ENCODE results near the gene CISH. TPM values are rescaled to one million over a fixed set of nuclear protein-coding genes. Genes with fewer than 3 reads are reported as not detected.
A peak's percentile ranks its signal among the peaks of the same experiment; 100 is the strongest.

The CISH gene
- total and polyA plus RNA-seq, 2 of the 4 experiments (the other 2 are of a cell fraction): 0.90 to 4.0 TPM

GRCh38 chr3:50570508-50571279 lies 40.9 kb downstream of the CISH start (continued):
- TF ChIP-seq SMC3 (IDR thresholded peaks at IDR 0.05; ENCODE audit: low read depth, low read length): no peak

DNA sequence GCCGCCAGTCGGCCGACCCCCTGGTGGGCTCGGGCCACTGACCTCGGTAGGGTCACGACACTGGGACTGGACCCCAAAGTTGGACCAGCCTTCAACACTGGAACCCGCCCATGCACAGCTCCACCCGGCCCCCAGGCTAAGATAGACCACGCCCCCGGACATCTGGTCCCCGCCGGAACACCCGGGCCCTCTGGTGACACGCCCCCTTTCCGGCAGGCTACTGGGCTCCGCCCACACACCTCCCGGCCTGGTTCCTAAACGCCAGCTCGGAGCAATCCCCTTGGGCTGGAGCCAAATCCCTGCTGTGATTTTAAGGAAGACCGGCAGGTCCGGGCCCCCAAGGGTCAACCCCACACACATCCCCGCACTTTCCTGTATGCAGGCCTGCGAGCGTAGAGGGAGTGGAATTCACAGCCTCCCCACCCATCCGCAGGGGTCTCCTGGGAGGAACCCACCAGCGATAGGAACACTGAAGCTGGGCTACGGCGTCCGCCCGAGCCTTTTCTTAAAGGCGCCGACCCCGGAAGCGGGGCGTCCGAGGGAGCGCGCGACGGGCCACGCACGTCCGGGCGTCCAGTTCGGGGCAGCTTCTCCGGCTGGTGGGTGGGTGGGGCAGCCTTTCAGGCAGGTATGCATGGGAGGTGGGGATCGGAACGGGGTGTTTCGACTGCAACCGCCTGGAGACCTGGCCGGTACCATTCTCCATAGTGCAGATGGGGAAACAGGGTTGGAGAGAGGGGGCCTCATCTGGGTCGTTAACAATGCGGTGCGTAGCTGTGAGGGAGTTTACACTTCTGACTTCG lies 42.4 kb downstream of the CISH start, which contains the start of gene HEMK1:
Gene HEMK1 (plus strand): TSS at position 576 of the 803 bp plus-strand sequence. CDS start 1,583 bp downstream, outside the sequence.
- peaks cover 11% of the 10 kb centered on the region; the same call in 1 of the 2 replicates for H3K36me3 ChIP-seq (ENCODE audit: control insufficient read depth, insufficient read depth, low read length)
- H4K8ac ChIP-seq (ENCODE audit: low read depth in 2 of 2, low read length in 2 of 2): peak within 1 kb of the TSS; percentile 95 to 99
- H3K27me3 ChIP-seq (ENCODE audit: control insufficient read depth, insufficient read depth, low read length): no peaks in the 10 kb centered on the region
- H3K4me1 ChIP-seq (ENCODE audit: control insufficient read depth, insufficient read depth, low read length): peaks cover 5% of the 10 kb centered on the region
- H3K4me2 ChIP-seq (ENCODE audit: low read depth, low read length): peak within 1 kb of the TSS; percentile 91
- peak within 1 kb of the TSS; percentile 86 for H2AK5ac ChIP-seq (ENCODE audit: low read depth, low read length)
- 1% methylated on average over 23 of the region's 55 CpGs; no CpG with 5 or more reads in 1 of the 2 experiments for WGBS, 2 experiments (ENCODE audit: extremely low coverage in 2 of 2, insufficient read length in 1 of 2)
- peak within 1 kb of the TSS; percentile 97 for H3K56ac ChIP-seq (ENCODE audit: extremely low read depth, insufficient read depth, low read length)
- intact Hi-C loops (cut with micrococcal nuclease) (loop anchor here (1.0 to 5.0 kb wide), 2 partner anchors 816 to 1103 kb away; partner anchors contain the start of genes MANF and TEX264), in situ Hi-C loops (cut with MboI; ENCODE audit: low sequenced_read_pairs) (no loop called here), dilution Hi-C loops (cut with HindIII; ENCODE audit: low sequenced_read_pairs, unreplicated experiment) (no loop called here)
- peak within 1 kb of the TSS; percentile 98 for H4K91ac ChIP-seq (ENCODE audit: insufficient read depth, low read depth, low read length)
- TF ChIP-seq FOS (IDR thresholded peaks at IDR 0.05; ENCODE audit: low read depth, low read length) (no peak), MXI1 (IDR thresholded peaks at IDR 0.05; ENCODE audit: borderline replicate concordance, low read depth, low read length) (peak; percentile 16; the same call in 1 of the 2 replicates), RCOR1 (IDR thresholded peaks at IDR 0.05; ENCODE audit: insufficient replicate concordance, low read length) (peak; percentile 37), MAZ (IDR thresholded peaks at IDR 0.05; ENCODE audit: borderline replicate concordance, low read depth, low read length) (peak; percentile 92), POLR2A (IDR thresholded peaks at IDR 0.05; ENCODE audit: low read depth, low read length) (peak; percentile 69)
- DNase-seq: peak; percentile 91
- H2BK120ac ChIP-seq (ENCODE audit: low read depth, low read length): peak within 1 kb of the TSS; percentile 81
- H4K5ac ChIP-seq (ENCODE audit: low read depth, low read length): peak within 1 kb of the TSS; percentile 92
- peak; percentile 81 for ATAC-seq (ENCODE audit: low read depth)
- ChIA-PET POLR2A (ENCODE audit: unreplicated experiment) (interaction anchor here (0.6 to 1.6 kb wide), 5 partner anchors 42 to 1372 kb away, joined by 3 to 8 read pairs (median 3); partner anchors contain the start of genes CISH and RRP9), CTCF (interaction anchor here (2.0 to 3.5 kb wide), 2 partner anchors 44 to 47 kb away, joined by 6 to 17 read pairs; partner anchors contain the start of gene MAPKAPK3)
- H3K9ac ChIP-seq (ENCODE audit: low read depth, low read length): peak within 1 kb of the TSS; percentile 92
- peak within 1 kb of the TSS; percentile 94; the same call in 2 of the 3 replicates for H2BK15ac ChIP-seq (ENCODE audit: low read depth, low read length)
- no peaks in the 10 kb centered on the region for H4K20me1 ChIP-seq (ENCODE audit: insufficient read depth, low read length)
- H3K14ac ChIP-seq (replicated peaks; ENCODE audit: low read depth, low read length): peak within 1 kb of the TSS; percentile 99
- peak within 1 kb of the TSS; percentile 74 for H2AK9ac ChIP-seq (replicated peaks; ENCODE audit: low read depth, low read length, poor library complexity)
- H3K27ac ChIP-seq (ENCODE audit: insufficient read depth, low read length): peak within 1 kb of the TSS; percentile 96
- peak within 1 kb of the TSS; percentile 88 for H2BK5ac ChIP-seq (ENCODE audit: low read depth, low read length, poor library complexity, severe bottlenecking)
- H3K23ac ChIP-seq (ENCODE audit: low read depth, low read length): peak within 1 kb of the TSS; percentile 87
- peak within 1 kb of the TSS; percentile 81; the same call in 1 of the 2 replicates for H3K18ac ChIP-seq (ENCODE audit: low read depth, low read length)
- H3K9me1 ChIP-seq (ENCODE audit: insufficient read depth, low read length): peaks cover 8% of the 10 kb centered on the region
- H3K79me1 ChIP-seq (ENCODE audit: low read depth in 1 of 2, low read length in 2 of 2): peaks cover 18 to 43% of the 10 kb centered on the region in 2 experiments; a peak in 3 of 4 replicates
- H3K4ac ChIP-seq (ENCODE audit: low read depth, low read length): peak within 1 kb of the TSS; percentile 94
- peak within 1 kb of the TSS; percentile 98 for H2AFZ ChIP-seq (replicated peaks; ENCODE audit: low read length, poor library complexity)
- H2BK20ac ChIP-seq (ENCODE audit: low read depth, low read length): peak within 1 kb of the TSS; percentile 58; the same call in 1 of the 2 replicates
- no TSS peak for BruUV-seq (replicated peaks)
- H3K9me3 ChIP-seq (ENCODE audit: control insufficient read depth, insufficient read depth, low read length): no peaks in the 10 kb centered on the region
- peak within 1 kb of the TSS; percentile 78 for H3K4me3 ChIP-seq (ENCODE audit: insufficient read depth, low read depth, low read length)
